Neural progenitor cell (in vitro differentiated cells): Measurements from ENCODE around the gene DPYD. TPM values are rescaled to one million over a fixed set of nuclear protein-coding genes. Genes with fewer than 3 reads are reported as not detected.

Source experiments
- DNase-seq: peaks from one replicate; pipeline ENCODE4 v3.0.0-alpha.2; 2016; ENCODE audit warnings: low spot score
- H2AFZ ChIP-seq: fragments of 200-600 bp; sonication (generic); replicated peaks from 2 replicates; pipeline ENCODE4 v1.6.1; 2016; ENCODE audit warnings: antibody characterized with exemption
- H3F3A ChIP-seq: fragments of 200-600 bp; sonication (generic); 2 replicates; pipeline ENCODE4 v1.6.1; 2016; ENCODE audit warnings: antibody characterized with exemption, low read depth
- H3K27ac ChIP-seq: fragments of 200-600 bp; sonication (generic); 2 replicates; pipeline ENCODE4 v1.5.1; 2016; ENCODE audit warnings: mild to moderate bottlenecking
- H3K27me3 ChIP-seq: fragments of 200-600 bp; sonication (generic); 2 replicates; pipeline ENCODE4 v1.6.1; 2016; ENCODE audit warnings: mild to moderate bottlenecking, moderate library complexity
- H3K36me3 ChIP-seq: fragments of 200-600 bp; sonication (generic); 2 replicates; pipeline ENCODE4 v1.5.1; 2016
- H3K4me1 ChIP-seq: fragments of 200-600 bp; sonication (generic); 2 replicates; pipeline ENCODE4 v1.6.1; 2016; ENCODE audit warnings: mixed run types
- H3K4me2 ChIP-seq: fragments of 200-600 bp; sonication (generic); 2 replicates; pipeline ENCODE4 v1.6.1; 2016
- H3K4me3 ChIP-seq: fragments of 200-600 bp; sonication (generic); 2 replicates; pipeline ENCODE4 v1.5.1; 2016
- H3K79me2 ChIP-seq: fragments of 200-600 bp; sonication (generic); 2 replicates; pipeline ENCODE4 v1.6.1; 2016; ENCODE audit warnings: low read depth
- H3K9ac ChIP-seq: fragments of 200-600 bp; sonication (generic); 2 replicates; pipeline ENCODE4 v1.6.1; 2016
- H3K9me3 ChIP-seq: fragments of 200-600 bp; sonication (generic); 2 replicates; pipeline ENCODE4 v1.5.1; 2016; ENCODE audit warnings: low read depth
- H4K20me1 ChIP-seq: fragments of 200-600 bp; sonication (generic); 2 replicates; pipeline ENCODE4 v1.6.1; 2016; ENCODE audit warnings: low read depth
- H3K27ac Mint-ChIP-seq: 3 replicates; pipeline ENCODE4 v1.8.0; 2021; ENCODE audit warnings: mixed read lengths
- H3K27me3 Mint-ChIP-seq: 2 replicates; pipeline ENCODE4 v1.8.0; 2022; ENCODE audit warnings: low read depth, mild to moderate bottlenecking, inconsistent platforms, moderate library complexity, mixed read lengths; ENCODE audit not compliant: insufficient read depth
- H3K36me3 Mint-ChIP-seq: 3 replicates; pipeline ENCODE4 v1.8.0; 2021; ENCODE audit warnings: mixed read lengths
- H3K4me1 Mint-ChIP-seq: 3 replicates; pipeline ENCODE4 v1.8.0; 2021; ENCODE audit warnings: mixed read lengths
- H3K4me3 Mint-ChIP-seq: 3 replicates; pipeline ENCODE4 v1.8.0; 2021; ENCODE audit warnings: mild to moderate bottlenecking, moderate library complexity, mixed read lengths
- H3K9me3 Mint-ChIP-seq: 3 replicates; pipeline ENCODE4 v1.8.0; 2020; ENCODE audit warnings: mixed read lengths
- CTCF ChIP-seq: fragments of 200-600 bp; sonication (generic); IDR thresholded peaks from 2 replicates; pipeline ENCODE4 v1.5.1; 2017; ENCODE audit warnings: antibody characterized with exemption, mild to moderate bottlenecking
- EZH2 ChIP-seq: fragments of 200-600 bp; sonication (generic); IDR thresholded peaks from 2 replicates; pipeline ENCODE4 v1.6.1; 2017; ENCODE audit warnings: antibody characterized with exemption, mild to moderate bottlenecking, moderate library complexity
- EZH2phosphoT487 ChIP-seq: fragments of 200-600 bp; sonication (generic); IDR thresholded peaks from 2 replicates; pipeline ENCODE4 v1.6.1; 2017; ENCODE audit warnings: antibody characterized with exemption
- total RNA-seq: library from RNA; depleted of rRNA; stranded (reverse); fragments of >200 nt; gene quantifications from 2 replicates; pipeline ENCODE4 v1.2.3, GENCODE V29; 2015; ENCODE audit warnings: low replicate concordance

The DPYD gene
- total RNA-seq, 1 donor from 2014 or later = 0.43 TPM

- Mint-ChIP-seq H3K9me3 (no peaks in the 10 kb centered on the region), H3K4me1 (no peaks in the 10 kb centered on the region), H3K36me3 (no peaks in the 10 kb centered on the region), H3K4me3 (no peak overlapping the region), H3K27me3 (peaks cover 2% of the 10 kb centered on the region), H3K27ac (no peak overlapping the region)
- Histone ChIP-seq H3K36me3 (no peaks in the 10 kb centered on the region), H3K9me3 (no peaks in the 10 kb centered on the region), H3K4me3 (no peak overlapping the region), H3K9ac (no peak overlapping the region), H3K4me2 (no peak overlapping the region), H3K27ac (no peak overlapping the region), H2AFZ (no peak overlapping the region), H4K20me1 (no peaks in the 10 kb centered on the region), H3F3A (no peaks in the 10 kb centered on the region), H3K4me1 (no peaks in the 10 kb centered on the region), H3K27me3 (no peaks in the 10 kb centered on the region), H3K79me2 (no peaks in the 10 kb centered on the region)
- no peak for TF ChIP-seq EZH2
- TF ChIP-seq CTCF = no peak
- no peak for TF ChIP-seq EZH2phosphoT487
- no peak for DNase-seq
Measured at GRCh38 chr1:97783751-97784150, 137.1 kb downstream of the DPYD start.

- Mint-ChIP-seq H3K4me1 (no peaks in the 10 kb centered on the region), H3K27ac (no peak overlapping the region), H3K27me3 (peaks cover 2% of the 10 kb centered on the region), H3K4me3 (no peak overlapping the region), H3K36me3 (no peaks in the 10 kb centered on the region), H3K9me3 (no peaks in the 10 kb centered on the region)
- H3K4me2 ChIP-seq = no peak overlapping the region
- no peaks in the 10 kb centered on the region for H3K79me2 ChIP-seq
- H3K4me3 ChIP-seq = no peak overlapping the region
- no peaks in the 10 kb centered on the region for H3F3A ChIP-seq
- no peak overlapping the region for H3K27ac ChIP-seq
- no peaks in the 10 kb centered on the region for H3K4me1 ChIP-seq
- no peaks in the 10 kb centered on the region for H3K9me3 ChIP-seq
- H3K27me3 ChIP-seq = no peaks in the 10 kb centered on the region
- DNase-seq = no peak
- H3K36me3 ChIP-seq = no peaks in the 10 kb centered on the region
- TF ChIP-seq CTCF (no peak), EZH2 (no peak), EZH2phosphoT487 (no peak)
- no peak overlapping the region for H3K9ac ChIP-seq
- H2AFZ ChIP-seq = peak overlapping the region; percentile 26
- H4K20me1 ChIP-seq = no peaks in the 10 kb centered on the region
Measured at GRCh38 chr1:97781762-97782337, 139.0 kb downstream of the DPYD start.

- Histone ChIP-seq H3F3A (no peaks in the 10 kb centered on the region), H3K27me3 (no peaks in the 10 kb centered on the region)
Measured at GRCh38 chr1:97780884-97781283, 139.9 kb downstream of the DPYD start.

More at GRCh38 chr1:97780884-97781283, 139.9 kb downstream of the DPYD start:
- no peak for TF ChIP-seq EZH2
- no peak for TF ChIP-seq EZH2phosphoT487
- no peak for TF ChIP-seq CTCF
- Mint-ChIP-seq H3K27ac (no peak overlapping the region), H3K4me1 (no peaks in the 10 kb centered on the region), H3K9me3 (no peaks in the 10 kb centered on the region), H3K36me3 (no peaks in the 10 kb centered on the region), H3K27me3 (peaks cover 2% of the 10 kb centered on the region), H3K4me3 (no peak overlapping the region)
- Histone ChIP-seq H3K4me1 (no peaks in the 10 kb centered on the region), H3K79me2 (no peaks in the 10 kb centered on the region), H3K4me2 (no peak overlapping the region), H3K9ac (no peak overlapping the region), H3K4me3 (no peak overlapping the region), H3K36me3 (no peaks in the 10 kb centered on the region), H3K9me3 (no peaks in the 10 kb centered on the region), H4K20me1 (no peaks in the 10 kb centered on the region), H2AFZ (no peak overlapping the region), H3K27ac (no peak overlapping the region)
- no peak for DNase-seq
